LNCaP clone FGC (cell line): ENCODE data around the gene GRK1.

Experiments used
- DNase-seq: peaks from one replicate; pipeline ENCODE4 v3.0.0-alpha.2; 2011; ENCODE audit warnings: low read depth
- H3K4me3 ChIP-seq: 2 replicates; pipeline ENCODE4 v1.5.1; 2011; ENCODE audit warnings: mild to moderate bottlenecking, low read depth, low read length, control low read depth
- CTCF ChIP-seq: IDR thresholded peaks from 2 replicates; pipeline ENCODE4 v1.5.1; 2012; ENCODE audit warnings: mild to moderate bottlenecking; ENCODE audit not compliant: control insufficient read depth, insufficient read depth; ENCODE audit errors: extremely low read depth

Gene GRK1

DNA sequence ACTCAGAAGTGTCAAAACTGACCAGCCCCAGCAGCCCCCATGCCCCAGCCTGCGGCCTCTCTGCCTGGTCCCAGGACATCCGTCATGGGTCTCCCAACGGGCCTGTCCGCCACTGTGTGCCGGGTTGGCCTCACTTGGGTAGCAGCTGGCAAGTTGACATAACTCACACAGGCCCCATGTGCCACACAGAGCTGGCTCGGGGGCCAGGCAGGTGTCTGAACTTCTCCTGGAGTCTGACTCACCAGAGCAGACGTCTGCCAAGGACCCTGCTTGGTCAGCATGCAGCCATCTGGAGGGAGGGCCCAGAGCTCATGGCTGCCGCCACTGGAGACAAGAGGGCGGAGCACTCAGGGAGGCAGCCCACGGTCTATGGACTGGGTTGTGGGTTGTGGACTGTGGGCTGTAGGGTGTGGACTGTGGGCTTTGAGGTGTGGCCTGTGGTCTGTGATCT lies 60.0 kb downstream of the GRK1 start:
- no peak for TF ChIP-seq CTCF
- DNase-seq, result no peak
- no peak overlapping the region for H3K4me3 ChIP-seq

GRCh38 chr13:113728571-113729054 lies 61.6 kb downstream of the GRK1 start:
- DNase-seq, result no peak
- no peak for TF ChIP-seq CTCF

GRCh38 chr13:113729187-113730019 lies 62.4 kb downstream of the GRK1 start:
- DNase-seq, result no peak
- no peak for TF ChIP-seq CTCF
- H3K4me3 ChIP-seq, result no peak overlapping the region

More at GRCh38 chr13:113728571-113729054, 61.6 kb downstream of the GRK1 start:
- no peak overlapping the region for H3K4me3 ChIP-seq

DNA sequence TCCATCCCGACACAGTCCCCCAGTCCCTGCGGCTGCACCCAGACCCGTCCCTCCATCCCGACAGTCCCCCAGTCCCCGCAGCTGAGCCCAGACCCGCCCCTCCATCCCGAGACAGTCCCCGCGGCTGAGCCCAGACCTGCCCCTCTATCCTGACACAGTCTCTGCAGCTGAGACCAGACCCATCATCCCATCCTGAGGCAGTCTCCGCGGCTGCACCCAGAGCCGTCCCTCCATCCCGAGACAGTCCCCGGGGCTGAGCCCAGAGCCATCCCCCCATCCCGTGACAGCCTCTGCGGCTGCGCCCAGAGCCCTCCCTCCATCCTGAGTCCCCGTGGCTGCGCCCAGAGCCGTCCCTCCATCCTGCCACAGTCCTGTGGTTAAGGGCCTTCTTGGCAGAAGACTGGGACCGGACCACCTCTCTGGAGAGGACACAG lies 63.3 kb downstream of the GRK1 start:
- DNase-seq, result no peak
- H3K4me3 ChIP-seq, result no peak overlapping the region
- TF ChIP-seq CTCF, result no peak

DNA sequence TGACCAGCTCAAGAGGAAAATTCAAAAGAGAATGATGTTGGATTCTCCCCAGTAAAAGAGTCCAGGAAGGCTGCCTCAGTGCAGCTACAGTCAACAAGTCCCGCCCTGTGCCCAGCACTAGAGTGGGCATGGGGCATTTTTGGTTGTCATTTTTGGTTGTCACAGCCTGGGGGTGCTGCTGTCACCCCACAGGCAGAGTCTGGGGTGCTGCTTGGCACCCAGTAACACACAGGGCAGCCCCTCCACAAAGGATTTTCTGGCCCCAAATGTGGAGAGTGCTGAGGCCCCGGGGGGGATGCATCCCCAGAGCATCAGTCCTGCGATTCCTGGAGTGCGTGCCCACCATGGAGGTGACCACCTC lies 63.8 kb downstream of the GRK1 start:
- 0 out of 2 replicates have a peak, but pooled peaks have one; percentile 3 for TF ChIP-seq CTCF
- no peak overlapping the region for H3K4me3 ChIP-seq
- no peak for DNase-seq

DNA sequence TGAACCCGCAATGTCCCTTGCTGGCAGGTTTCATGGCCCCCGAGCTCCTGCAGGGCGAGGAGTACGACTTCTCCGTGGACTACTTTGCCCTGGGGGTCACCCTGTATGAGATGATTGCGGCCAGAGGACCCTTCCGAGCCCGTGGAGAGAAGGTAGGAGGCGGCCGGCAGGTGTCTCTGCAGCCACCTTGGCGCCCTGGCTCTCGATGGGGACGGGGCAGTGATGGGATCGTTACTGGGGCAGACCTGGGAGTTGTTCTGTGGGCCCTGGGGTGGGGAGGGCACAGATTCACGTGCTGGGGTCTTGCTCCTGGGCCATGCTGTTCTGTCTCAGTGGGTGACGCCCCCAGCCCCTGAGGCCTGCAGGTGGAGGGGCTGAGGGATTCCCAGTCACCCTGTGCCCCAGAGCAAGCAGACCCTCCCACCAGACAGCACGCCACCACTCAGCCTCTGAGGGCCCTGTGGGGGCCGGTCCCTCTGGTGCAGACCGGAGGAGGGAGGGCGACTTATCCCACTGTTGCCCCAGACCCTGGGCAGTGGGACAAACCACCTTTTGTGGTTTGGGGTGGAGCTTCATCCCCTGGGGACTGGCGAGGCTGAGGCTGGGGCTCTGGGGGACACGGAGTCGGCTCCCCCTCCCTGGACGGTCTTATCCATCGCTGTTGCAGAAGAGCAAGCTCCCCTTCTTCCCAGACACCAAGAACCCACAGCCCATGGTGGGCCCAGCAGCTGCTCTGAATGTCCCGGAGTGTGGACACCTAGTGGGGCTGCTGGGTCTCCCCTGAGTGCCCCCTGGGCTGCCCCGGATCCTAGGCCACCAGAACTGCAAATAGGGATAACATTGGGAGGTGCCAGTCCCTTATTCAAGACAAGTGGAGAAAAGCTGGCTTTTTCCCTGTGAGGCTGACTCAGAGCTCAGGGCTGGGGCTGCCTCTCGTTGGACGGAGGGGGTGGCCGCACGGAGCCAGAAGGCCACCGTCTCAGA lies 64.5 kb downstream of the GRK1 start:
- no peak for DNase-seq
- H3K4me3 ChIP-seq, result no peak overlapping the region
- TF ChIP-seq CTCF, result peak; percentile 9; the same call in 1 of the 2 replicates
